SW 1271 (cell line): Measurements from ENCODE around the gene CREB3L4.
"Not testable (repeated sequence)": the region's sequence is repeated elsewhere in the genome, so short reads cannot be mapped to it uniquely, and the experiment has no call there.

Experiments
- DNase-seq, 2 experiments: peaks; one replicate each; lab custom pipeline; 2025; lab: John Stamatoyannopoulos, UW

The CREB3L4 gene

DNA sequence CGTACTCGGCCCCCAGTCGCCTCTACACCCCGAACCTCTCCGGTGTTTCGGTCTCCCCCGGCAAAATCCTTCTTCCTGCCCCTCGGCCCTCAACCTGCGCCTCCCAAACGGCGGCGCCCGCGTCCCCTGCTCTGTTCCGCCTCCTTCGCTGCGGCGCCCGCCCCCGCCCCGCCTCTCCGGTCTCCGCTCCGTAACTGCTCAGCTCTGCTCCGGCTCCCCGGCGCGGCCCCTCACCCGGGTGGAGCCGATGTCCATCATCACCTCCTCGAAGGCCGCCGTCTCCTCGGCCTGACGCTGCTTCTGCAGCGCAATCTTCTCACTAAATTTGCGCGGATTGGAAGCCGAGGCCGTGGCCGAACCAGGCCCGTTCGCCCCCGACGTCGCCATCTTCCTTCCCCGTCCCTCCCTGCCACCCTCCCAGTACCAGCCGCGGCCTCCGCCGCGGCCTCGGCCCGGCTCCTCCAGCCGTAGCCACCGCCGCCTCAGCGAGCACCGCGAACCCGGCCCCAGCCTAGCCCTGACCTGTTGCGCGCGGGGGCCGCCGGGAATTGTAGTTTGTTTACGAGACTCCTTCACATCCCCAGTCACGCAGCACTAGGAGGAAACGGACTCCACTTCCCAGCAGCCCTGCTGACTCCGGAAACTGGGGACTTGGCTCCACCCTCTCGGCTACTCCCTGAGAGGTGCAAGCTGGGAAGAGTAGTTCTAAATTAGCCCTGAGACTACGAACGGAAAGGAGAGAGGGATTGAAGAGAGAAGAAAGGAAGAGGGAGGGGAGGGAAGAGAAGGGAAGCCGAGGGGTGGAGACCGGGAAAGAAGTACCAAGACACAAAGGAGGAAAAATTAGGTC is 9.4 kb upstream of the CREB3L4 start, which contains the start of gene CRTC2:
Gene CRTC2, minus strand, starts transcription at position 502 of the 850 bp plus-strand sequence. Its CDS starts 115 bp downstream, at position 387.
- peak; percentile 85 to 95 for DNase-seq

GRCh38 chr1:153958961-153959260 is 8.8 kb upstream of the CREB3L4 start:
- no peak for DNase-seq

GRCh38 chr1:153959454-153959853 is 8.2 kb upstream of the CREB3L4 start:
- no peak for DNase-seq

- DNase-seq = no peak
Observed at GRCh38 chr1:153960206-153960605, 7.5 kb upstream of the CREB3L4 start.

DNA sequence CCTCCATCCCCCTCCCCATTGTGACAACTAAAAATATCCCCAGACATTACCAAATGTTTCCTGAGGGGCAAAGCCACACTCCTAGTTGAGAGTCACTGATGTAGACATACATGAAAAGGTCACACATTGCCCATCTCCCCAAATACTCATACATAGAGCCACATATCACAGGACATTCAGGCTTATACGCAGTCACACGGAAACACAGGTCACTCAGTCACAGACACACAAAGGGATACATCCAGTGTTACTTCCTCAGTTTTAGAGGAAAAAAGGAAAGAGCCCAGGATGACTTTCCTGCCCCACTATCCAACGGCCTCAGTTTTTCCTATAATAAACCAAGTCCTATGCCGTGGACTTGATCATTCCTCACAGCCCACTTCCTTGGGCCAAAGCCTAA is 6.3 kb upstream of the CREB3L4 start:
- DNase-seq = no peak

- peak in 1 of 2 experiments; percentile 17 for DNase-seq
Observed at GRCh38 chr1:153962088-153963029, 5.3 kb upstream of the CREB3L4 start.

DNA sequence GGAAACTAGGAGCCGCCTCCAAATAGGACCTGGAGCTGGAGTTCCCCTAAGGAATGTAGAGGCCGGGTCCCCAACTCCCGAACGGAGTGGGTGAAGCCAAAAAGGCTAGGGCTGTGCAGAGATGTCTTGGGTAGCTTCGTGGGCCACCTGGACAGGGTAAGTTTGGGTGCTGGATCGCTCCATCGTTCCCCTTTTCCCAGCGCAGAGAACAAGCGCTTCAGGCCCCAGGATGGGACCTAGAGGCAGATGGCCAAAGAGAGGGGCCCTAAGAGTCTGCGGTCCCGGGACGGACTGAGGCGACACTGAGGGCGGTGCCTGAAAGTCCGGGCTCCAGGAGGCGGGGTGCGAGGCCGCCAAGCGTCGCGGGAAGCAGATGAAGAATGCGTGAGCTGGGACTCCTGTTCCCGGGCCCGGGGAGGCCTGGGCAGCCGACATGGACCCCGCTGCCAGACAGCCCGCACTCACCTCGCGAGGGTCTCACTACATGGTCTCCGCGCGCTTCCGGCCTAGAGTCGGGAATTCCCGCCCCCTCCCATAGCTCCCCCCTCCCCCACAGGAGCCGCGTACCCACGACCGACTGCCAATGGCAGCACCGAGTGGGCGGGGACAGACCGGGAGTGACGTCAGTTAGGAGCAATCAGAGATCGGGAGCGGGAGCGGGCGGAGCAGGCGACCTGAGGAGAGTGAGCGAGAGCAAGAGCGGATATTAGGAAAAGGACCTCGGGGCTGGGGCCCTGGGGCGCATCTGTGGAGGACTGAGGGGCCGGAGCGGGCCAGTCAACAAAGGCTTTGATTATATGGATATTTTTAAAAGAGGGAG is 4.5 kb upstream of the CREB3L4 start, which contains the start of gene SLC39A1:
Gene SLC39A1, minus strand, starts transcription at position 508 of the 820 bp plus-strand sequence. CDS start 822 bp downstream, outside the sequence.
- DNase-seq = peak; percentile 59 to 91

DNA sequence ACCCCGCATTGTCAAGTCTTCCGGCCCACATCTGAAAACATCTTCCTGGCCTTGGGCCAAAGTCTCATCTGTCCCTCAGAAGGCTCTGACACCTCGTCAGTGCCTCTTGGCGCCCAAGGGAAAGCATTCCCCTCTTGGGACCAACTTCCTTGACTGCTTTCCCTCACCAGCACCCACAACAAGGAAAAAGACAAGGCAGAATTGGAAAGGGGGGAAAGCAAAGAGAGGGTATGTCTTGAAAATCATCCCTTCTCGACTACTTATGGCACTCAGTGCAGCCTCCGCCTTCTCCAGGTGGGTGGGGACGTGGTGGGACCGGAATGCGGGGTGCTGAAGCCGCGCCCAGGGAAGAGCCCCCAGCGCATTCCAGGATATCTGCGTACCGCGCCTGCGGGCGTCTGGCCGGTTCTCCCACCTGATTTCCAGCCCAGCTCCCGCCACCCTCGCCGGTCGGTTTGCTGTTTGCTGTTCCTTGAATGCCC is 3.8 kb upstream of the CREB3L4 start:
- DNase-seq = peak in 1 of 2 experiments; percentile 68

GRCh38 chr1:153968000-153968363 is 280 bp downstream of the CREB3L4 start:
- DNase-seq = no peak

- no peak for DNase-seq
Observed at GRCh38 chr1:153968408-153968807, 706 bp downstream of the CREB3L4 start.

- no peak for DNase-seq
Observed at GRCh38 chr1:153968972-153969371, 1.3 kb downstream of the CREB3L4 start.

- DNase-seq = no peak
Observed at GRCh38 chr1:153970346-153970745, 2.6 kb downstream of the CREB3L4 start.

GRCh38 chr1:153973071-153973470 is 5.4 kb downstream of the CREB3L4 start:
- DNase-seq = no peak

GRCh38 chr1:153973525-153973924 is 5.8 kb downstream of the CREB3L4 start:
- no peak for DNase-seq

GRCh38 chr1:153976819-153977249 is 9.1 kb downstream of the CREB3L4 start:
- no peak for DNase-seq

- peak in 1 of 2 experiments; percentile 66 for DNase-seq
Observed at GRCh38 chr1:153977250-153978240, 9.8 kb downstream of the CREB3L4 start, which contains the start of gene JTB. Gene JTB (minus strand): TSS chr1:153977674. CDS start chr1:153977252, 422 bp downstream.

- DNase-seq = no peak
Observed at GRCh38 chr1:153978274-153978909, 10.7 kb downstream of the CREB3L4 start.

- DNase-seq = not testable (repeated sequence)
Observed at GRCh38 chr1:153979091-153979490, 11.4 kb downstream of the CREB3L4 start.

DNA sequence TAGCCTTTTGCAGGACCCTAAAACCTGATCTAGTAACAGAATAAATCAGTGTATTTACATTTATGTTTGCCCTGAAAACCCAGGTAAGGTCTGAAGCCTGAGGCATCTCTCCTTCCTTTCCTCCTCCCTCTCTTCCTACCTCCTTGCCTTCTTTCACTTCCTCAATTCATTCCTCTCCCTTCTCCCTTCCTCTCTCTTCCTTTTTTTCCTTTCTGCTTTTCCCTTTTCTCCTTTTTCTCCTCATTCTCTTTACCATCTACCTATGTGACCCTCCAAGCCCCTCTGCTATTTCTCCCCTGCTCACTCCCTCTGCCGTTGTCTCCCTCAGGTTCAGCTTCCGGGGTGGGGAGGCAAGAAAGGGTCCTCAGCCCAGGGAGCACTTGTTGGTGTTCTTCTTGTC is 14.0 kb downstream of the CREB3L4 start:
- not testable (repeated sequence) for DNase-seq
